HEK293 (cell line): Measurements from ENCODE around the gene NAALADL2.

Source experiments
- CTCF ChIA-PET: fragments of 350-600 bp; formaldehyde crosslinking; extraction: SDS; loops from one replicate; lab custom pipeline; 2021; ENCODE audit warnings: antibody characterized with exemption; lab: Yijun Ruan, JAX
- POLR2A ChIA-PET: fragments of 300-600 bp; formaldehyde crosslinking; extraction: SDS; loops from one replicate; lab custom pipeline; 2020; ENCODE audit warnings: antibody characterized with exemption, inconsistent platforms; lab: Yijun Ruan, JAX
- H3K27ac ChIP-seq: fragments of 200-500 bp; sonication (Bioruptor generic); 2 replicates; pipeline ENCODE4 v1.5.1; 2014; ENCODE audit warnings: low read depth, low read length, control low read depth, inconsistent platforms; ENCODE audit errors: extremely low read depth
- H3K36me3 ChIP-seq, 2 experiments: fragments of 200-500 bp in 1 of 2; sonication (Bioruptor generic) in 1 of 2; 1 replicate in 1 of 2; 2 replicates in 1 of 2; pipeline ENCODE4 v1.5.1; 2014 to 2017; ENCODE audit warnings: inconsistent platforms in 2 of 2, low read length in 2 of 2; ENCODE audit not compliant: control insufficient read depth in 2 of 2, insufficient read depth in 1 of 2
- H3K4me1 ChIP-seq: fragments of 200-500 bp; sonication (Bioruptor generic); 2 replicates; pipeline ENCODE4 v1.5.1; 2014; ENCODE audit warnings: mild to moderate bottlenecking, low read length, inconsistent platforms; ENCODE audit not compliant: control insufficient read depth, insufficient read depth
- H3K4me3 ChIP-seq: 2 replicates; pipeline ENCODE4 v1.5.1; 2011; ENCODE audit warnings: low read depth, mild to moderate bottlenecking, control low read depth, low read length, moderate library complexity
- H3K9me3 ChIP-seq: fragments of 200-500 bp; sonication (Bioruptor generic); 2 replicates; pipeline ENCODE4 v1.5.1; 2014; ENCODE audit warnings: low read depth, low read length, inconsistent platforms; ENCODE audit not compliant: control insufficient read depth, insufficient read depth
- BCL11A ChIP-seq: fragments of 450-650 bp; formaldehyde crosslinking; IDR thresholded peaks from 2 replicates; pipeline ENCODE4 v1.5.1; 2016; ENCODE audit warnings: low read depth, missing biosample characterization, missing genetic modification characterization
- FEZF1 ChIP-seq: fragments of 450-650 bp; formaldehyde crosslinking; IDR thresholded peaks from 2 replicates; pipeline ENCODE4 v1.5.1; 2016; ENCODE audit warnings: missing biosample characterization, missing genetic modification characterization
- GFI1B ChIP-seq: fragments of 450-650 bp; formaldehyde crosslinking; IDR thresholded peaks from 2 replicates; pipeline ENCODE4 v1.5.1; 2016; ENCODE audit warnings: missing biosample characterization, missing genetic modification characterization
- GLI2 ChIP-seq: fragments of 450-650 bp; formaldehyde crosslinking; IDR thresholded peaks from 2 replicates; pipeline ENCODE4; 2017; ENCODE audit warnings: missing biosample characterization, missing genetic modification characterization, low read depth, borderline replicate concordance
- KLF16 ChIP-seq: fragments of 450-650 bp; formaldehyde crosslinking; IDR thresholded peaks from 2 replicates; pipeline ENCODE4 v1.5.1; 2017; ENCODE audit warnings: missing biosample characterization, missing genetic modification characterization
- KLF7 ChIP-seq: fragments of 450-650 bp; formaldehyde crosslinking; IDR thresholded peaks from 2 replicates; pipeline ENCODE4 v1.5.1; 2016; ENCODE audit warnings: missing biosample characterization, missing genetic modification characterization, borderline replicate concordance
- PRDM1 ChIP-seq: fragments of 450-650 bp; formaldehyde crosslinking; IDR thresholded peaks from 2 replicates; pipeline ENCODE4; 2016; ENCODE audit warnings: missing biosample characterization, missing genetic modification characterization
- ZBTB48 ChIP-seq: fragments of 450-650 bp; formaldehyde crosslinking; IDR thresholded peaks from 2 replicates; pipeline ENCODE4 v1.5.1; 2016; ENCODE audit warnings: missing biosample characterization, missing genetic modification characterization
- ZFP37 ChIP-seq: fragments of 450-650 bp; formaldehyde crosslinking; IDR thresholded peaks from 2 replicates; pipeline ENCODE4 v1.5.1; 2016; ENCODE audit warnings: missing biosample characterization, missing genetic modification characterization
- ZNF10 ChIP-seq: fragments of 450-650 bp; formaldehyde crosslinking; IDR thresholded peaks from 2 replicates; pipeline ENCODE4 v1.5.1; 2017; ENCODE audit warnings: missing biosample characterization, missing genetic modification characterization
- ZNF112 ChIP-seq: fragments of 450-650 bp; formaldehyde crosslinking; IDR thresholded peaks from 2 replicates; pipeline ENCODE4 v1.5.0; 2017; ENCODE audit warnings: missing biosample characterization, missing genetic modification characterization
- ZNF146 ChIP-seq: fragments of 450-650 bp; formaldehyde crosslinking; IDR thresholded peaks from 2 replicates; pipeline ENCODE4 v1.5.1; 2016; ENCODE audit warnings: missing biosample characterization, missing genetic modification characterization
- ZNF169 ChIP-seq: fragments of 450-650 bp; formaldehyde crosslinking; IDR thresholded peaks from 2 replicates; pipeline ENCODE4 v1.5.1; 2016; ENCODE audit warnings: missing biosample characterization, missing genetic modification characterization
- ZNF214 ChIP-seq: fragments of 450-650 bp; formaldehyde crosslinking; IDR thresholded peaks from 2 replicates; pipeline ENCODE4 v1.5.1; 2017; ENCODE audit warnings: missing biosample characterization, mild to moderate bottlenecking, missing genetic modification characterization, borderline replicate concordance
- ZNF23 ChIP-seq: fragments of 450-650 bp; formaldehyde crosslinking; IDR thresholded peaks from 2 replicates; pipeline ENCODE4 v1.5.1; 2016; ENCODE audit warnings: missing biosample characterization, missing genetic modification characterization, borderline replicate concordance
- ZNF239 ChIP-seq: fragments of 450-650 bp; formaldehyde crosslinking; IDR thresholded peaks from 2 replicates; pipeline ENCODE4 v1.5.1; 2016; ENCODE audit warnings: missing biosample characterization, missing genetic modification characterization
- ZNF311 ChIP-seq: fragments of 450-650 bp; formaldehyde crosslinking; IDR thresholded peaks from 2 replicates; pipeline ENCODE4 v1.5.1; 2017; ENCODE audit warnings: missing biosample characterization, missing genetic modification characterization, borderline replicate concordance
- ZNF473 ChIP-seq: fragments of 450-650 bp; formaldehyde crosslinking; IDR thresholded peaks from 2 replicates; pipeline ENCODE4 v1.5.1; 2017; ENCODE audit warnings: missing biosample characterization, missing genetic modification characterization
- ZNF510 ChIP-seq: fragments of 450-650 bp; formaldehyde crosslinking; IDR thresholded peaks from 2 replicates; pipeline ENCODE4 v1.5.1; 2018; ENCODE audit warnings: mild to moderate bottlenecking, missing genetic modification characterization, missing biosample characterization; ENCODE audit not compliant: insufficient replicate concordance
- ZNF623 ChIP-seq: fragments of 450-650 bp; formaldehyde crosslinking; IDR thresholded peaks from 2 replicates; pipeline ENCODE4 v1.5.1; 2016; ENCODE audit warnings: missing biosample characterization, missing genetic modification characterization
- ZNF664 ChIP-seq: fragments of 450-650 bp; formaldehyde crosslinking; IDR thresholded peaks from 2 replicates; pipeline ENCODE4 v1.5.1; 2016; ENCODE audit warnings: missing biosample characterization, missing genetic modification characterization
- ZNF843 ChIP-seq: fragments of 450-650 bp; formaldehyde crosslinking; IDR thresholded peaks from 2 replicates; pipeline ENCODE4 v1.5.1; 2016; ENCODE audit warnings: missing biosample characterization, missing genetic modification characterization
- ZSCAN16 ChIP-seq: fragments of 450-650 bp; formaldehyde crosslinking; IDR thresholded peaks from 2 replicates; pipeline ENCODE4 v1.5.1; 2016; ENCODE audit warnings: missing biosample characterization, missing genetic modification characterization
- TF ChIP-seq, protein P1 (sequence below): fragments of 450-650 bp; formaldehyde crosslinking; IDR thresholded peaks from 2 replicates; pipeline ENCODE4 v1.5.1; 2016; ENCODE audit warnings: missing biosample characterization, missing genetic modification characterization
- TF ChIP-seq, protein P2 (sequence below): fragments of 450-650 bp; formaldehyde crosslinking; conservative IDR thresholded peaks from 2 replicates; pipeline ENCODE4 v1.5.1; 2016; ENCODE audit warnings: low read depth, missing biosample characterization, missing genetic modification characterization
- TF ChIP-seq, protein P3 (sequence below): fragments of 450-650 bp; formaldehyde crosslinking; IDR thresholded peaks from 2 replicates; pipeline ENCODE4 v1.5.1; 2016; ENCODE audit warnings: missing biosample characterization, missing genetic modification characterization
- TF ChIP-seq, protein P4 (sequence below): sonication (generic); formaldehyde crosslinking; IDR thresholded peaks from 2 replicates; pipeline ENCODE4 v1.8.1; 2022; ENCODE audit warnings: mild to moderate bottlenecking, moderate library complexity, missing genetic modification reagents
- TF ChIP-seq, protein P5 (sequence below): fragments of 450-650 bp; formaldehyde crosslinking; IDR thresholded peaks from 2 replicates; pipeline ENCODE4 v1.5.1; 2016; ENCODE audit warnings: missing biosample characterization, missing genetic modification characterization, borderline replicate concordance
- TF ChIP-seq, protein P6 (sequence below): IDR thresholded peaks from 2 replicates; pipeline ENCODE4 v1.6.1; 2011; ENCODE audit warnings: mild to moderate bottlenecking, low read depth, low read length, borderline replicate concordance

NAALADL2 gene

DNA sequence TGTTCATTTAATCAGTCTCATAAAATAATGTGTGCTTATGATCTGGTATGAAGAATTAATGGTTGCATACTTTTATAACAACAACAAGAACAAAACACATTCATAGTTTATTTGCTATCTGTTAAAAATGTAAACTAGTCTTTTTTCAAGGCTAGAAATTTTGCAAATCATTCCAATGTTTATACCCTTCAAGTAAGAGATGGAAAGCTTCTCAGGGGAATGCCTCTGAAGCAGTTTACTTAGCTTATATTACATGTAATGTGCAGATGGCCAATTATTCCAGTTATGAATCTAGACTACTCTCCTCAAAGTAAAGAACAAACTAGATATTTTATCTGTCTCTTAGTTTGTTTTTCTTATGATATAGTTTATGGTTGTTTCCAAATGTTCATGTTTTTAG lies 575.4 kb downstream of the NAALADL2 start (continued):
- TF ChIP-seq, protein P1, sequence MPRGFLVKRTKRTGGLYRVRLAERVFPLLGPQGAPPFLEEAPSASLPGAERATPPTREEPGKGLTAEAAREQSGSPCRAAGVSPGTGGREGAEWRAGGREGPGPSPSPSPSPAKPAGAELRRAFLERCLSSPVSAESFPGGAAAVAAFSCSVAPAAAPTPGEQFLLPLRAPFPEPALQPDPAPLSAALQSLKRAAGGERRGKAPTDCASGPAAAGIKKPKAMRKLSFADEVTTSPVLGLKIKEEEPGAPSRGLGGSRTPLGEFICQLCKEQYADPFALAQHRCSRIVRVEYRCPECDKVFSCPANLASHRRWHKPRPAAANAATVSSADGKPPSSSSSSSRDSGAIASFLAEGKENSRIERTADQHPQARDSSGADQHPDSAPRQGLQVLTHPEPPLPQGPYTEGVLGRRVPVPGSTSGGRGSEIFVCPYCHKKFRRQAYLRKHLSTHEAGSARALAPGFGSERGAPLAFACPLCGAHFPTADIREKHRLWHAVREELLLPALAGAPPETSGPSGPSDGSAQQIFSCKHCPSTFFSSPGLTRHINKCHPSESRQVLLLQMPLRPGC, result no peak
- TF ChIP-seq ZNF112 (no peak), ZNF214 (no peak), ZNF169 (tag by site-specific recombination) (no peak), ZNF664 (tag by site-specific recombination) (no peak), GFI1B (tag by site-specific recombination) (no peak), BCL11A (no peak), FEZF1 (no peak), PRDM1 (tag by site-specific recombination) (no peak)
- TF ChIP-seq, protein P2, sequence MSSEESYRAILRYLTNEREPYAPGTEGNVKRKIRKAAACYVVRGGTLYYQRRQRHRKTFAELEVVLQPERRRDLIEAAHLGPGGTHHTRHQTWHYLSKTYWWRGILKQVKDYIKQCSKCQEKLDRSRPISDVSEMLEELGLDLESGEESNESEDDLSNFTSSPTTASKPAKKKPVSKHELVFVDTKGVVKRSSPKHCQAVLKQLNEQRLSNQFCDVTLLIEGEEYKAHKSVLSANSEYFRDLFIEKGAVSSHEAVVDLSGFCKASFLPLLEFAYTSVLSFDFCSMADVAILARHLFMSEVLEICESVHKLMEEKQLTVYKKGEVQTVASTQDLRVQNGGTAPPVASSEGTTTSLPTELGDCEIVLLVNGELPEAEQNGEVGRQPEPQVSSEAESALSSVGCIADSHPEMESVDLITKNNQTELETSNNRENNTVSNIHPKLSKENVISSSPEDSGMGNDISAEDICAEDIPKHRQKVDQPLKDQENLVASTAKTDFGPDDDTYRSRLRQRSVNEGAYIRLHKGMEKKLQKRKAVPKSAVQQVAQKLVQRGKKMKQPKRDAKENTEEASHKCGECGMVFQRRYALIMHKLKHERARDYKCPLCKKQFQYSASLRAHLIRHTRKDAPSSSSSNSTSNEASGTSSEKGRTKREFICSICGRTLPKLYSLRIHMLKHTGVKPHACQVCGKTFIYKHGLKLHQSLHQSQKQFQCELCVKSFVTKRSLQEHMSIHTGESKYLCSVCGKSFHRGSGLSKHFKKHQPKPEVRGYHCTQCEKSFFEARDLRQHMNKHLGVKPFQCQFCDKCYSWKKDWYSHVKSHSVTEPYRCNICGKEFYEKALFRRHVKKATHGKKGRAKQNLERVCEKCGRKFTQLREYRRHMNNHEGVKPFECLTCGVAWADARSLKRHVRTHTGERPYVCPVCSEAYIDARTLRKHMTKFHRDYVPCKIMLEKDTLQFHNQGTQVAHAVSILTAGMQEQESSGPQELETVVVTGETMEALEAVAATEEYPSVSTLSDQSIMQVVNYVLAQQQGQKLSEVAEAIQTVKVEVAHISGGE (tag by site-specific recombination), result no peak
- TF ChIP-seq, protein P3, sequence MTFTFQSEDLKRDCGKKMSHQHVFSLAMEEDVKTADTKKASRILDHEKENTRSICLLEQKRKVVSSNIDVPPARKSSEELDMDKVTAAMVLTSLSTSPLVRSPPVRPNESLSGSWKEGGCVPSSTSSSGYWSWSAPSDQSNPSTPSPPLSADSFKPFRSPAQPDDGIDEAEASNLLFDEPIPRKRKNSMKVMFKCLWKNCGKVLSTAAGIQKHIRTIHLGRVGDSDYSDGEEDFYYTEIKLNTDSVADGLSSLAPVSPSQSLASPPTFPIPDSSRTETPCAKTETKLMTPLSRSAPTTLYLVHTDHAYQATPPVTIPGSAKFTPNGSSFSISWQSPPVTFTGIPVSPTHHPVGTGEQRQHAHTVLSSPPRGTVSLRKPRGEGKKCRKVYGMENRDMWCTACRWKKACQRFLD (tag by site-specific recombination), result no peak

DNA sequence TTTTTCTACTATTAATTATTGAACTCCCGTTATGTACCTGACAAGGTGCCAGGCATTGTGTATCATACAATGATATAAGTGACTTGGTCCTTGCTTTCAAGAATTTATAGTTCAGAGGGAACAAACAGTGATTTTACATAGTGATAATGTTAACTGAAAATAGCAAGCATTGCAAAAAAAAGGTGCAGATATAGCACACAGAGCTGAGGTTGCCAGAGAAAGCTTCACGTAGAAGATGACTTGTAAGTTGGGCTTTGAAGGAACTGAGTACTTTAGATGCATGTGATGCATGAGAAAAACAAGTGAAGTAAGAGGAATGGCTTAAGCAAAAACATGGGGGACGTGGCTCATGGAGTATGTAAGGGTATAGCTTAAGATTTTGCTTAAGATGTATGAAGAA lies 584.5 kb downstream of the NAALADL2 start:
- Histone ChIP-seq H3K4me1 (no peaks in the 10 kb centered on the region), H3K36me3 (no peaks in the 10 kb centered on the region), H3K27ac (no peak overlapping the region), H3K9me3 (no peaks in the 10 kb centered on the region), H3K4me3 (no peak overlapping the region)
- TF ChIP-seq BCL11A, result no peak
- no peak for TF ChIP-seq ZNF473
- TF ChIP-seq ZNF239, result no peak
- TF ChIP-seq ZBTB48 (tag by site-specific recombination), result no peak
- TF ChIP-seq, protein P4, sequence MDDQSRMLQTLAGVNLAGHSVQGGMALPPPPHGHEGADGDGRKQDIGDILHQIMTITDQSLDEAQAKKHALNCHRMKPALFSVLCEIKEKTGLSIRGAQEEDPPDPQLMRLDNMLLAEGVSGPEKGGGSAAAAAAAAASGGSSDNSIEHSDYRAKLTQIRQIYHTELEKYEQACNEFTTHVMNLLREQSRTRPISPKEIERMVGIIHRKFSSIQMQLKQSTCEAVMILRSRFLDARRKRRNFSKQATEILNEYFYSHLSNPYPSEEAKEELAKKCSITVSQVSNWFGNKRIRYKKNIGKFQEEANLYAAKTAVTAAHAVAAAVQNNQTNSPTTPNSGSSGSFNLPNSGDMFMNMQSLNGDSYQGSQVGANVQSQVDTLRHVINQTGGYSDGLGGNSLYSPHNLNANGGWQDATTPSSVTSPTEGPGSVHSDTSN (CRISPR knock-in tag), result no peak
- no peak for TF ChIP-seq KLF7 (tag by site-specific recombination)
- TF ChIP-seq ZNF623 (tag by site-specific recombination), result no peak
- TF ChIP-seq, protein P5, sequence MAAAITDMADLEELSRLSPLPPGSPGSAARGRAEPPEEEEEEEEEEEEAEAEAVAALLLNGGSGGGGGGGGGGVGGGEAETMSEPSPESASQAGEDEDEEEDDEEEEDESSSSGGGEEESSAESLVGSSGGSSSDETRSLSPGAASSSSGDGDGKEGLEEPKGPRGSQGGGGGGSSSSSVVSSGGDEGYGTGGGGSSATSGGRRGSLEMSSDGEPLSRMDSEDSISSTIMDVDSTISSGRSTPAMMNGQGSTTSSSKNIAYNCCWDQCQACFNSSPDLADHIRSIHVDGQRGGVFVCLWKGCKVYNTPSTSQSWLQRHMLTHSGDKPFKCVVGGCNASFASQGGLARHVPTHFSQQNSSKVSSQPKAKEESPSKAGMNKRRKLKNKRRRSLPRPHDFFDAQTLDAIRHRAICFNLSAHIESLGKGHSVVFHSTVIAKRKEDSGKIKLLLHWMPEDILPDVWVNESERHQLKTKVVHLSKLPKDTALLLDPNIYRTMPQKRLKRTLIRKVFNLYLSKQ, result no peak
- no peak for TF ChIP-seq ZNF146
- no peak for TF ChIP-seq ZSCAN16
- TF ChIP-seq ZFP37 (tag by site-specific recombination), result no peak
- no peak for TF ChIP-seq ZNF23
- no peak for TF ChIP-seq ZNF10 (tag by site-specific recombination)
- TF ChIP-seq GLI2, result no peak
- TF ChIP-seq ZNF311, result no peak
- TF ChIP-seq ZNF843, result no peak
- TF ChIP-seq KLF16, result no peak
- TF ChIP-seq, protein P6, sequence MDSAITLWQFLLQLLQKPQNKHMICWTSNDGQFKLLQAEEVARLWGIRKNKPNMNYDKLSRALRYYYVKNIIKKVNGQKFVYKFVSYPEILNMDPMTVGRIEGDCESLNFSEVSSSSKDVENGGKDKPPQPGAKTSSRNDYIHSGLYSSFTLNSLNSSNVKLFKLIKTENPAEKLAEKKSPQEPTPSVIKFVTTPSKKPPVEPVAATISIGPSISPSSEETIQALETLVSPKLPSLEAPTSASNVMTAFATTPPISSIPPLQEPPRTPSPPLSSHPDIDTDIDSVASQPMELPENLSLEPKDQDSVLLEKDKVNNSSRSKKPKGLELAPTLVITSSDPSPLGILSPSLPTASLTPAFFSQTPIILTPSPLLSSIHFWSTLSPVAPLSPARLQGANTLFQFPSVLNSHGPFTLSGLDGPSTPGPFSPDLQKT, result no peak
- TF ChIP-seq ZNF510 (tag by site-specific recombination), result no peak
- ChIA-PET CTCF (no interaction called here), POLR2A (no interaction called here)
